ENCODE measurements around the gene ZNF433. TPM values are rescaled to one million over a fixed set of nuclear protein-coding genes. Genes with fewer than 3 reads are reported as not detected.
A peak's percentile ranks its signal among the peaks of the same experiment; 100 is the strongest.
"Not testable (repeated sequence)": the region's sequence is repeated elsewhere in the genome, so short reads cannot be mapped to it uniquely, and the experiment has no call there.

ZNF433 gene
- total RNA-seq (2014; rRNA removed; shearing (Covaris generic)) = 0.11 TPM in 1 of 2 replicates, not detected in the other

DNA sequence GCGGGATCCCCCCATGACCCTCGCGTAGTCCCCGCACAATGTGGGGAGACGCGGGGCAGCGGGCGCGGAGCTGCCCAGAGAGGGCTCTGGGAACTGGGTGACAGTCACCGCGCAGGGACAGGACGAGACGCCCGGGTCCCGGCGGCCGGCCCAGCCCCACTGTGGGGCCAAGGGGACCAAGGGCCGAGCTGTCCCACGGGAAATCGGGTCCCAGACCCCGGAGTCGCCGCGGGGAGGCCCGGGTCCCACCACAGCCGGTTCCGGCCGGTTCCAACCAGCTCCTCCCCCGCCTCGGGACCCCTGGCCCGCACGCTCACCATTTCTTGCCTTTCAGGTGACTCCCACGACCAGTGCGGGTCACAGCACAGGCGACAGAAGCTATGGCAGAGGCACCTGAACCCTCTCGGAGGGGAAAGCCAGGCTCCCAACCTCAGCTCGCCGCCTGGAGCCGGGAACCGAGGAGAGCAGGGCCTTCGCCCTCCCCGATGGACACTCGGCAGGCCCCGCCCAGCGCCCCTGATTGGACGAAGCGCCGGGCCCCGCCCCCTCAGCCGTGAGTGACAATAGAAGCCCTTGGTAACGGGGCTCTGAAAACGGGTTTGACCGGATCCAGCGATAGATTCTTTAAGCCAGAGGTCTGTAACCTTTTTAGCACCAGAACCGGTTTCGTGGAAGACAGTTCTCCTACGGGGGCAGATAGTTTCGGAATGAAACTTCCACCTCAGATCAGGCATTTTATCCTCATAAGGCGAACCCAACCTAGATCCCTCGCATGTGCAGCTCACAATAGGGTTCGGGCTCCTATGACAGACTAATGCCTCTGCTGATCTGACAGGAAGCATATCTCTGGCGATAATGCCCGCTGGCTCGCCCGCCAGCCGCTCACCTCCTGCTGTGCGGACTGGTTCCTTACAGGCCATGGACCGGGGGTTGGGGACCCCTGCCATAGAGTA, at the start of gene ZNF433:
Gene ZNF433 (minus strand): TSS at position 460 of the 953 bp plus-strand sequence. CDS start 140 bp downstream, at position 320.
- peak; percentile 99 for DNase-seq
- H3K36me3 ChIP-seq (replicated peaks; ENCODE audit: control insufficient read depth, insufficient read depth, low read length) = no peaks in the 10 kb centered on the region
- H3K27me3 ChIP-seq (ENCODE audit: control insufficient read depth, insufficient read depth, low read length) = peaks cover 4% of the 10 kb centered on the region; the same call in 1 of the 2 replicates
- peak within 1 kb of the TSS; percentile 53; the same call in 1 of the 2 replicates for H3K4me3 ChIP-seq (ENCODE audit: insufficient read depth, low read depth, low read length)

DNA sequence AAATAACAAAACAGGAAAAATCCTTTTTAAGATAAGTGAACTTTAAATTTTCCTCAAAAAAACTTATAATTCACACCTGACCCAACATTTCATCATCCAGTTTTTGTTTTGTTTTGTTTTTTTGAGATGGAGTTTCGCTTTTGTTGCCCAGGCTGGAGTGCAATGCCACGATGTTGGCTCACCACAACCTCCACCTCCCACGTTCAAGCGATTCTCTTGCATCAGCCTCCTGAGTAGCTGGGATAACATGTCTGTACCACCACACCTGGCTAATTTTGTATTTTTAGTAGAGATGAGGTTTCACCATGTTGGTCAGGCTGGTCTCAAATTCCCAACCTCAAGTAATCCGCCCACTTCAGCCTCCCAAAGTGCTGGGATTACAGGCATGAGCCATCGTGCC, 47.9 kb upstream of the ZNF433 start:
- not testable (repeated sequence) for H3K36me3 ChIP-seq (replicated peaks; ENCODE audit: control insufficient read depth, insufficient read depth, low read length); DNase-seq; H3K27me3 ChIP-seq (ENCODE audit: control insufficient read depth, insufficient read depth, low read length); H3K4me3 ChIP-seq (ENCODE audit: insufficient read depth, low read depth, low read length)

DNA sequence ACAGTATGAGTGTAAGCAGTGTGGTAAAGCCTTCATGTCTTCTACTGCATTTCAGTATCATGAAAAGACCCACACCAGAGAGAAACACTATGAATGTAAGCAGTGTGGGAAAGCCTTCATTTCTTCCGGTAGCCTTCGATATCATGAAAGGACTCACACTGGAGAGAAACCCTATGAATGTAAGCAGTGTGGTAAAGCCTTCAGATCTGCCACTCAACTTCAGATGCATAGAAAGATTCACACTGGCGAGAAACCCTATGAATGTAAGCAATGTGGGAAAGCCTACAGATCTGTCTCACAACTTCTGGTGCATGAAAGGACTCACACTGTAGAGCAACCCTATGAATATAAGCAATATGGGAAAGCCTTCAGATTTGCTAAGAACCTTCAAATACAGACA, 41.9 kb upstream of the ZNF433 start:
- Histone ChIP-seq H3K4me3 (ENCODE audit: insufficient read depth, low read depth, low read length) (no peak overlapping the region), H3K27me3 (ENCODE audit: control insufficient read depth, insufficient read depth, low read length) (no peaks in the 10 kb centered on the region), H3K36me3 (replicated peaks; ENCODE audit: control insufficient read depth, insufficient read depth, low read length) (peaks cover 31% of the 10 kb centered on the region)
- no peak for DNase-seq

DNA sequence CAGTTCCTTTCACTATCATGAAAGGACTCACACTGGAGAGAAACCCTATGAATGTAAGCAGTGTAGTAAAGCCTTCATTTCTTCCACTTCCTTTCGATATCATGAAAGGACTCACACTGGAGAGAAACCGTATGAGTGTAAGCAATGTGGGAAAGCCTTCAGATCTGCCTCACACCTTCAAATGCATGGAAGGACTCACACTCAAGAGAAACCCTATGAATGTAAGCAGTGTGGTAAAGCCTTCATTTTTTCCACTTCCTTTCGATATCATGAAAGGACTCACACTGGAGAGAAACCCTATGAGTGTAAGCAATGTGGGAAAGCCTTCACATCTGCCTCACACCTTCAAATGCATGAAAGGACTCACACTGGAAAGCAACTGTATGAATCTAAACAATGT, 40.9 kb upstream of the ZNF433 start:
- H3K4me3 ChIP-seq (ENCODE audit: insufficient read depth, low read depth, low read length); DNase-seq; H3K27me3 ChIP-seq (ENCODE audit: control insufficient read depth, insufficient read depth, low read length): not testable (repeated sequence)
- peaks cover 31% of the 10 kb centered on the region for H3K36me3 ChIP-seq (replicated peaks; ENCODE audit: control insufficient read depth, insufficient read depth, low read length)

DNA sequence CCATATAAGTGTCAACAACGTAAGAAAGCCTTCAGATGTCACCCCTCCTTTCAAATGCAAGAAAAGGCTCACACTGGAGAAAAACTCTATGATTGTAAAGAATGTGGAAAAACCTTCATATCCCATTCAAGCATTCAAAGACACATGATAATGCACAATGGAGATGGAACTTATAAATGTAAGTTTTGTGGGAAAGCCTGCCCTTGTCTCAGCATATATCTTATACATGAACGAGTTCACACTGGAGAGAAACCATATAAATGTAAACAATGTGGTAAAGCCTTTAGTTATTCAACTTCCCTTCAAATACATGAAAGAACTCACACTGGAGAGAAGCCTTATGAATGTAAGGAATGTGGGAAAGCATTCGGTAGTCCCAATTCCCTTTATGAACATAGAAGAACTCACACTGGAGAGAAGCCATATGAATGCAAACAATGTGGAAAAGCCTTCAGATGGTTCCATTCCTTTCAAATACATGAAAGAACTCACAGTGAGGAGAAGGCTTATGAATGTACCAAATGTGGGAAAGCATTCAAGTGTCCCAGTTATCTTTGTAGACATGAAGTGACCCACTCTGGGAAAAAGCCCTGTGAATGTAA, 40.2 kb upstream of the ZNF433 start:
- Histone ChIP-seq H3K4me3 (ENCODE audit: insufficient read depth, low read depth, low read length) (no peak overlapping the region), H3K36me3 (replicated peaks; ENCODE audit: control insufficient read depth, insufficient read depth, low read length) (peaks cover 31% of the 10 kb centered on the region), H3K27me3 (ENCODE audit: control insufficient read depth, insufficient read depth, low read length) (no peaks in the 10 kb centered on the region)
- DNase-seq = no peak

DNA sequence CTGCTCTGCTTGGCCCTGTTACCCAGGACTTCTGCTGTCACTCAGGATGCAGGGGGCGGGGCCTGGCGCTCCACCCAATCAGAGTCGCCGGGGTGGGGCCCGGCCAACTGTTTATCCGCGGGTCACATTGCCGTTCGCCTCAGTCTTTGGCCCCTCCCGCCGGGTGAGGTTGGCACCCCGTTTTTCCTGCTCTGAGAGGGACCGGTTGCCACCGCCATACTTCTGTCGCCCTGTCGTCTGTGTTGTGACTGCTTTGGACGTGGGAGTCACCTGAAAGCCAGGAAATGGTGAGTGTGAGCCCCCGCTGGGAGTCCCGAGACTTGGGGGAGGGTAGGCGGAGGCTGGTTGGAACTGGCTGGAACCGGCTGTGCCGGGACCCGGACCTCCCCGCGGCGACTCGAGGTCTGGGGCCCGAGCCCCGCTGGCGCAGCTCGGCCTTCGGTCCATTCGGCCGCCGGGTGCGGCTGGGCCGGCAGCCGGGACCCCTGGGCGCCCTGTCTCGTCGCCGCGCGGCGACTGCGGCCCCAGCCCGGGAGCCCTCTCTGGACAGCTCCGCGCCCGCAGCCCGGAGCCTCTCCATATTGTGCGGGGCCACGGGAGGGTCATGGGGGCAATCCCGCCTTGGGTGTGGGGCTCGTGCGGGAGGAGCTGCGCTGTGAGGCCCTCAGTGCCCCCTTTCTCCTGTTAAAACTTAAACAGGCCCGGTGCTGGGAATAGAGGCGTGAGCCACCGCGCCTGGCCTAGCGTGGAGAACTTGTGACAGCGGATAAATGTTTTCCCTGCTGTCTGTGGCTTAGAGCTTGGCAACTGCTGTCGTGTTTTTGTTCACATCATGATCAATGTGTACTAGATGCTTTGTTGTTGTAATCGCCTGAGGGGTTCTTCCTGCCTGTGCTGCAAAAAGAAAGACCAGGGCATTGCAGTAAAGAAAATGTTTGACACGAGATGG, 29.4 kb upstream of the ZNF433 start, which contains the start of gene ZNF844:
Gene ZNF844 (plus strand): TSS at position 142 of the 949 bp plus-strand sequence. CDS start 143 bp downstream, at position 285.
- Histone ChIP-seq H3K27me3 (ENCODE audit: control insufficient read depth, insufficient read depth, low read length) (no peaks in the 10 kb centered on the region), H3K36me3 (replicated peaks; ENCODE audit: control insufficient read depth, insufficient read depth, low read length) (no peaks in the 10 kb centered on the region; the same call in 1 of the 2 replicates), H3K4me3 (ENCODE audit: insufficient read depth, low read depth, low read length) (peak within 1 kb of the TSS; percentile 45)
- DNase-seq = peak; percentile 98

DNA sequence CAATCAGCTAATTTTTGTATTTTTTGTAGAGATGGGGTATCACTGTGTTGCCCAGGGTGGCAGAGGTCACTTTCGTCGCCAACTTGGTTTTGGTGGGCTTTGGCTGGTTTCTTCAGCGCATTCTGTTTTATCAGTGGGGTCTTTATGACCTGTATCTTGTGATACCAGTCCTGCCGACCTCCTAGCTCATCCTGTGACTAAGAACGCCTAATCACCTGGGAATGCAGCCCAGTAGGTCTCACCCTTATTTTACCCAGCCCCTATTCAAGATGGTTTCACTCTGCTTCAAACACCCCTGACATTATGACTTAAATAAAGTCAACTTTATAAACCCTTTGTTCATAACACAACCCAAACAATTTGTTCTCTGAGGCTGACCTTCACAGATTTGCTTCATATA, 20.3 kb upstream of the ZNF433 start:
- Histone ChIP-seq H3K4me3 (ENCODE audit: insufficient read depth, low read depth, low read length) (no peak overlapping the region), H3K36me3 (replicated peaks; ENCODE audit: control insufficient read depth, insufficient read depth, low read length) (no peaks in the 10 kb centered on the region), H3K27me3 (ENCODE audit: control insufficient read depth, insufficient read depth, low read length) (no peaks in the 10 kb centered on the region)
- DNase-seq = no peak

DNA sequence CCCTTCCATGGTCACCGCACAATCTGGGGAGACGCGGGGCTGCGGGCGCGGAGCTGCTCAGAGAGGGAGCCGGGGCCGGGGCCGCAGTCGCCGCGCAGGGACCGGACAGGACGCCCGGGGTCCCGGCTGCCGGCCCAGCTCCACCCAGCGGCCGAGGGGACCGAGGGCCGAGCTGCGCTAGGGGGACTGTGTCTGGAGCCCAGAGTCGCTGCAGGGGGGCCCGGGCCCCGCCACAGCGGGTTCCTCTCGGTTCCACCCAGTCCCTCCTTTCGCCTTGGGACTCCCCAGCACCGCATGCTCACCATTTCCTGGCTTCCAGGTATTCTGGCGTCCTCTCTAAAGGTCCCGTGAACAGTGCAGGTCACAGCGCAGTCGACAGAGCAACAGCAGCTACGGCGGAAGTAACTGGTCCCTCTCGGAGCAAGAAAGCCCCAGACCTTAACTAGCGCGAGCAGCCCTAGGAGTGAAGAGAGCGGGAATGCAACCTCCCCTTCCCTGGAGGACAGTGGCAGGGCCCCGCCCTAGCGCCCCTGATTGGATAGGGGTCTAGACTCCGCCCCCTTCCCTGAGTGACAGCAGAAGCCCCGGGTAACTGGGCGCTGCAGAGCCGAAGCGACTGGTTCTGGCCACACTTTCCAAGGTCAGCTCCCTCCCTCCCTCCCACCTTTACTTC, 17.2 kb upstream of the ZNF433 start, which contains the start of gene ZNF878:
Gene ZNF878 (minus strand): TSS at position 465 of the 673 bp plus-strand sequence. CDS start 160 bp downstream, at position 305.
- Histone ChIP-seq H3K4me3 (ENCODE audit: insufficient read depth, low read depth, low read length) (peak within 1 kb of the TSS; percentile 66; the same call in 1 of the 2 replicates), H3K36me3 (replicated peaks; ENCODE audit: control insufficient read depth, insufficient read depth, low read length) (no peaks in the 10 kb centered on the region), H3K27me3 (ENCODE audit: control insufficient read depth, insufficient read depth, low read length) (no peaks in the 10 kb centered on the region)
- peak; percentile 97 for DNase-seq

DNA sequence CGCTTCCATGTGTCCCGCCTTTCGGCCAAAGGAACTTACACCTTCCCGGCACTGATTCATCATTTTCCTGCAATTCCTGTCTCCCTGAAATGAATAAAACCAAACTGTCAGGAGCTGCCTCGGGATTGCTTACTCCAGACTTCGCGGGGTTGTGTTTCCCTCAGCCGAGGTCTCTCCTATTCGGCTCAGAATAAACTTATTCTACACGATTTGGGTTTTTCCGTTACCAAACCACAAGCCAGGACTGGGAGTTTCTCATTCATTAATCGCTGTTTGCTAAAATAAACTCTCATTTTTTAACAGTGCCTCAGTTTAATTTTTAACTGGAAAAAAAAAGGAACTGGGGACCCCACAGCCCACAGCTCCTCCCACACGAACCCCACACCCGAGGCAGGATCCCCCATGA, 16.6 kb upstream of the ZNF433 start:
- Histone ChIP-seq H3K36me3 (replicated peaks; ENCODE audit: control insufficient read depth, insufficient read depth, low read length) (no peaks in the 10 kb centered on the region), H3K4me3 (ENCODE audit: insufficient read depth, low read depth, low read length) (peak overlapping the region; percentile 66; the same call in 1 of the 2 replicates), H3K27me3 (ENCODE audit: control insufficient read depth, insufficient read depth, low read length) (no peaks in the 10 kb centered on the region)
- peak; percentile 43 for DNase-seq

DNA sequence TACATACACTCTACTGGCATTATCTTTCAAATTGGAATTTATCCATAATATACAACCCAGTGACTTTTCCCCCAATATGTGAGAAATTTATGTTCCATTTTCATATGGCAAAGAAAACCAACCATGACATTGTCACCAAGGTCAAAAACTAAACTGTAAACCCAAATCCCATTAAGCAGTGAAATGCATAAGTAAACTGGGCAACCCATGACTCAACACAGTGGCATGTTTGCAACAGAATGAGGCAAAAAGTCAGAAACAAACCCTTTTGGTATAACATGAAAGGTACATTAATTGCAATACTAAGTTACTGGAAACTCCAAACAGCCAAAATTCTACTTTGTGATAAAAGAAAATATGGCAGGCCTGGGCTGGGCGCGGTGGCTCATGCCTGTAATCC, 12.4 kb upstream of the ZNF433 start:
- Histone ChIP-seq H3K36me3 (replicated peaks; ENCODE audit: control insufficient read depth, insufficient read depth, low read length) (peaks cover 23% of the 10 kb centered on the region), H3K27me3 (ENCODE audit: control insufficient read depth, insufficient read depth, low read length) (no peaks in the 10 kb centered on the region), H3K4me3 (ENCODE audit: insufficient read depth, low read depth, low read length) (no peak overlapping the region)
- no peak for DNase-seq

DNA sequence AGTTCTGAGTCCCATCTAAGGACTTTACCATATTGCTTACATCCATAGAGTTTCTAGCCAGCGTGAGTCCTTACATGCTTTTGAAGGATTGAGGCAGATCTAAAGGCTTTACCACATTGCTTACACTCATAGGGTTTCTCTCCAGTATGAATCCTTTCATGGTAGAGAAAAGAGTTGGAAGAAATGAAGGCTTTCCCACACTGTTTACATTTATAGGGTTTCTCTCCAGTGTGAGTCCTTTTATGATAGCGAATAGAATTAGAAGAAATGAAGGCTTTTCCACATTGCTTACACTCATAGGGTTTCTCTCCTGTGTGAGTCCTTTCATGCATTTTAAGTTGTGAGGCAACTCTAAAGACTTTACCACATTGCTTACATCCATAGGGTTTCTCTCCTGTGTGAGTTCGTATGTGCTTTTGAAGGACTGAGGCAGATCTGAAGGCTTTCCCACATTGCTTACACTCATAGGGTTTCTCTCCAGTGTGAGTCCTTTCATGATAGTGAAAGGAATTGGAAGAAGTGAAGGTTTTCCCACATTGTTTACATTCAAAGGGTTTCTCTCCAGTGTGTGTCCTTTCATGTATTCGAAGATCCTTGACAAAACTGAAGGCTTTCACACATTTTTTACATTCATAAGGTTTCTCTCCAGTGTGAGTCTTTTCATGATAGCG, 8.4 kb upstream of the ZNF433 start:
- H3K4me3 ChIP-seq (ENCODE audit: insufficient read depth, low read depth, low read length) = no peak overlapping the region
- no peaks in the 10 kb centered on the region for H3K27me3 ChIP-seq (ENCODE audit: control insufficient read depth, insufficient read depth, low read length)
- H3K36me3 ChIP-seq (replicated peaks; ENCODE audit: control insufficient read depth, insufficient read depth, low read length) = peaks cover 24% of the 10 kb centered on the region
- DNase-seq = no peak

DNA sequence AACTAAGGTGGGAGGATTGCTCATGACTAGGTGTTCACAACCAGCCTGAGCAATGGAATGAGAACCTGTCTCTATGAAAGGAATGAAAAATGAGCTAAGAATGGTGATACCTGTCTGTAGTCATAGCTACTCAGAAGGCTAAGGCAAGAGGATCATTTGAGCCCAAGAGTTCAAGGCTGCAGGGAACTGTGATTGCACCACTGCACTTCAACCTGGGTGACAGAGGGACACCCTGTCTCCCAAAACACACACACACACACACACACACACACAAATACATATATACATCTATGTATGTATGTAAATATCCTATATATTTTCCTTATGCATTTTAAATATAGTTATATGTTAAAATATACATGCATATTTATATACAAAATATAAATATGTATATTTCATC, 7.4 kb upstream of the ZNF433 start:
- H3K36me3 ChIP-seq (replicated peaks; ENCODE audit: control insufficient read depth, insufficient read depth, low read length) = peaks cover 24% of the 10 kb centered on the region
- DNase-seq = no peak
- no peak overlapping the region for H3K4me3 ChIP-seq (ENCODE audit: insufficient read depth, low read depth, low read length)
- no peaks in the 10 kb centered on the region for H3K27me3 ChIP-seq (ENCODE audit: control insufficient read depth, insufficient read depth, low read length)

DNA sequence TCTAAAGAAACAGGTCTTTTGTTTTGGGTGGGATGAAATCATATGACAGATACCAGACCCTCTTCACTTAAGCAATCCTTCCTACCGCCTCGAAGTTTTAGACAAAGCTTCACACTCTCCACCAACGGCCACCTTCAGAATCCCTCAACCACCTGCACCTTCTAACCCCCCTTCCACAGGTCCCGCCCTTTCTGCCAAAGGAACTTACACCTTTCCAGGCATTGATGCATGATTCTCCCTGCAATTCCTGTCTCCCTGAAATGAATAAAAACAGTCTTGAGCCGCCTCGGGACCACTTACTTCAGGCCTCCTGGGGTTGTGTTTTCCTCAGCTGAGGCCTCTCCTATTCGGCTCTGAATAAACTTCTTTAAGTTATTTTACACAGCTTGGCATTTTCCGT, 859 bp downstream of the ZNF433 start:
- DNase-seq = peak; percentile 45
- H3K36me3 ChIP-seq (replicated peaks; ENCODE audit: control insufficient read depth, insufficient read depth, low read length) = no peaks in the 10 kb centered on the region
- peaks cover 4% of the 10 kb centered on the region; the same call in 1 of the 2 replicates for H3K27me3 ChIP-seq (ENCODE audit: control insufficient read depth, insufficient read depth, low read length)
- H3K4me3 ChIP-seq (ENCODE audit: insufficient read depth, low read depth, low read length) = no peak overlapping the region

All from H7 (cell line).